Stimulated activated naive B cell treated with anti-CD40 and anti-IgM and Interleukin-4, amounts not matched to agents 10 μg/mL and 1 μg/mL and 100 μg/mL, for 72 hours (primary cell): ENCODE measurements around the gene BBS12.

Experiments
- ATAC-seq, 2 donors: fragments of 150-1000 bp; cut with Tn5 transposase; replicated peaks; 2 replicates each; pipeline ENCODE4 v1.10.0; 2021; ENCODE audit warnings: moderate library complexity in 1 of 2
- DNase-seq: peaks from one replicate; pipeline ENCODE4 v3.0.0; 2021
- H3K27ac Mint-ChIP-seq: one replicate; pipeline ENCODE4 v1.8.0; 2022; ENCODE audit warnings: mild to moderate bottlenecking, mixed read lengths
- H3K27me3 Mint-ChIP-seq, 2 donors: one replicate each; pipeline ENCODE4 v1.8.0; 2022; ENCODE audit warnings: mixed read lengths in 2 of 2
- H3K36me3 Mint-ChIP-seq, 2 donors: one replicate each; pipeline ENCODE4 v1.8.0; 2022; ENCODE audit warnings: mixed read lengths in 2 of 2, mild to moderate bottlenecking in 1 of 2
- H3K4me1 Mint-ChIP-seq, 2 donors: one replicate each; pipeline ENCODE4 v1.8.0; 2022; ENCODE audit warnings: mixed read lengths in 2 of 2, mild to moderate bottlenecking in 1 of 2
- H3K4me3 Mint-ChIP-seq, 2 donors: one replicate each; pipeline ENCODE4 v1.8.0; 2022; ENCODE audit warnings: mild to moderate bottlenecking in 2 of 2, mixed read lengths in 2 of 2, moderate library complexity in 1 of 2
- H3K9me3 Mint-ChIP-seq, 2 donors: one replicate each; pipeline ENCODE4 v1.8.0; 2022; ENCODE audit warnings: mixed read lengths in 2 of 2, mild to moderate bottlenecking in 1 of 2

Gene BBS12

DNA sequence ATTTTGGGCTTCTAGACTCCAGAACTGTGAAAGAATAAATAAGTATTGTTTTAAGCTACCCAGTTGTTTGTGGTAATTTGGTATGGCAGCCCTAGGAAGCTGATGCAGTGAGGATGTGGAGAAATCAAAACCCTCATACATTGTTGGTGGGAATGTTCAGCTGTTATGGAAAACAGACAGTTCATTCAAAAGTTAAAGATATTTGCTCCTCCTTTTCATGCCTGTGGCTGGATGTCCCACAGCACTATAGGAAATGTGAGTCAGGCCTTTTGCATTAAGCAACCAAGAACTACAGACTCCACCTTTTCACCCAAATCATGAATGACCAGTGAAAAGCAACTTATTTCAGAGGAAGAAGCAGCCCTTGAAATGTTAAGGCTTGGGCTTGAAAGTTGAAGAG is 6.7 kb downstream of the BBS12 start:
- DNase-seq (no peak), ATAC-seq (no peak)
- no peaks in the 10 kb centered on the region for H3K4me1 Mint-ChIP-seq
- peaks cover 9 to 27% of the 10 kb centered on the region in 2 donors for H3K36me3 Mint-ChIP-seq
- H3K9me3 Mint-ChIP-seq, result peaks cover 0 to 4% of the 10 kb centered on the region in 2 donors
- no peaks in the 10 kb centered on the region for H3K27me3 Mint-ChIP-seq
- no peak overlapping the region for H3K4me3 Mint-ChIP-seq
- no peak overlapping the region for H3K27ac Mint-ChIP-seq

DNA sequence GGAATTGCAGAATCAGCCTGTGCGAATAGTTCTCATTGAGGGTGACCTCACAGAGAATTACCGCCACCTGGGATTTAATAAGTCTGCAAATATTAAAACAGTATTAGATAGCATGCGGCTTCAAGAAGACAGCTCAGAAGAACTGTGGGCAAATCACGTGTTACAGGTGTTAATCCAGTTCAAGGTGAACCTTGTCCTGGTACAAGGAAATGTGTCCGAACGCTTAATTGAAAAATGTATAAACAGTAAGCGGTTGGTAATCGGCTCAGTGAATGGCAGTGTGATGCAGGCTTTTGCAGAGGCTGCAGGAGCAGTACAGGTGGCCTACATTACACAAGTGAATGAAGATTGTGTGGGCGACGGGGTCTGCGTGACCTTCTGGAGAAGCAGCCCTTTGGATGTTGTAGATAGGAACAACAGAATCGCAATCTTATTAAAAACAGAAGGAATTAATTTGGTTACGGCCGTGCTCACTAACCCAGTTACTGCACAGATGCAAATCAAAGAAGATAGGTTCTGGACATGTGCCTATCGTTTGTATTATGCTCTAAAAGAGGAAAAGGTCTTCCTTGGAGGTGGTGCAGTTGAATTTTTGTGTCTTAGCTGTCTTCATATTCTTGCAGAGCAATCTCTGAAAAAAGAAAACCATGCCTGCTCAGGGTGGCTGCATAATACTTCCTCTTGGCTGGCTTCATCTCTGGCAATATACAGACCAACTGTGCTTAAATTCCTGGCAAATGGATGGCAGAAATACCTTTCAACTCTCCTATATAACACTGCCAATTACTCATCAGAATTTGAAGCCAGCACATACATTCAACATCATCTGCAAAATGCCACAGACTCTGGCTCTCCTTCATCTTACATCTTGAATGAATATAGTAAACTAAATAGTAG is 10.7 kb downstream of the BBS12 start:
- ATAC-seq, result no peak
- H3K9me3 Mint-ChIP-seq, result no peaks in the 10 kb centered on the region
- no peak overlapping the region for H3K27ac Mint-ChIP-seq
- H3K4me3 Mint-ChIP-seq, result no peak overlapping the region
- no peak for DNase-seq
- H3K36me3 Mint-ChIP-seq, result peaks cover 2 to 14% of the 10 kb centered on the region in 2 donors
- H3K27me3 Mint-ChIP-seq, result no peaks in the 10 kb centered on the region
- H3K4me1 Mint-ChIP-seq, result no peaks in the 10 kb centered on the region

DNA sequence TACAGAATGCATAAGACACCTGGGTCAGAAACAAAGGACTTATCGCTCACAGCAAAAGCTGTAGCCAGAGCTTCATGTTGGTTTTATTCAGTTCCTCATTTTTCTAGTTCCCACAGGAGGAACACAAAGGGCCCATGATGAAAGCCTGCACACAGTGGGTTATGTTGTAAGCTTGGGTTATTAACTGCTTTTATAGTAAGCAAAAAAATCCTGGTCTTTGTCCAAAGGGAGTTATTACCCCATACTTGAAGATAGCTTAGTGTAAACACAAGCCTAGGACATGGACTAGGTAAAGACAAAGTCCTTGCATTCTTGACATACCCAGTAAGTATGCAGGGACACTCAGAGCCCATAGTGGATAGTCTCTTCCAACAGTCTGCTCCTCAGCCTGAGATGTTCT is 11.7 kb downstream of the BBS12 start:
- no peak for DNase-seq
- no peaks in the 10 kb centered on the region for H3K9me3 Mint-ChIP-seq
- H3K27me3 Mint-ChIP-seq, result no peaks in the 10 kb centered on the region
- peaks cover 2 to 14% of the 10 kb centered on the region in 2 donors for H3K36me3 Mint-ChIP-seq
- no peak overlapping the region for H3K27ac Mint-ChIP-seq
- no peak for ATAC-seq
- no peak overlapping the region for H3K4me3 Mint-ChIP-seq
- H3K4me1 Mint-ChIP-seq, result no peaks in the 10 kb centered on the region

DNA sequence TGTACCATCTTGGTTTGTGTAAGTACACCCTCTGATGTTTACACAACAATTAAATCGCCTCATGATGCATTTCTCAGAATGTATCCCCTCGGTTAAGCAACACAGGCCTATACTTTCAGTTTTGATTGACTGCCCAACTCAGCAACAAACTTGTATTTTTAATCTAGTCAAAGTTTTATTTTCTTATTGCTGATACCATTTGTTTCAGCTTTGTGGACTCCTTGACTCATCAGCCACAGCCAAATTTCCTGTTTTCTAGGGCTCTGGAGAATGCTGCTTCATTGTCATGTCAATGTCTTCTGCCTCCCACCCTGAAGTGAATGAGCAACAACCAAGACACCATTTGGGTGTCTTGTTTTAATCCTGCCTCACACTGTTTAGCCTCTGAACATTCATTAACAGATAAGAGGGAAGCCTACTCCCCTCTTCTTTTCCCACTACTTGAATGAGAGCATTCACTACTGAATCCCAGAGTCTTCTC is 14.0 kb downstream of the BBS12 start:
- no peaks in the 10 kb centered on the region for H3K4me1 Mint-ChIP-seq
- no peak overlapping the region for H3K27ac Mint-ChIP-seq
- no peak for DNase-seq
- H3K27me3 Mint-ChIP-seq, result peaks cover 12 to 17% of the 10 kb centered on the region in 2 donors
- peaks cover 2 to 14% of the 10 kb centered on the region in 2 donors for H3K36me3 Mint-ChIP-seq
- no peak overlapping the region for H3K4me3 Mint-ChIP-seq
- no peak for ATAC-seq
- no peaks in the 10 kb centered on the region for H3K9me3 Mint-ChIP-seq

DNA sequence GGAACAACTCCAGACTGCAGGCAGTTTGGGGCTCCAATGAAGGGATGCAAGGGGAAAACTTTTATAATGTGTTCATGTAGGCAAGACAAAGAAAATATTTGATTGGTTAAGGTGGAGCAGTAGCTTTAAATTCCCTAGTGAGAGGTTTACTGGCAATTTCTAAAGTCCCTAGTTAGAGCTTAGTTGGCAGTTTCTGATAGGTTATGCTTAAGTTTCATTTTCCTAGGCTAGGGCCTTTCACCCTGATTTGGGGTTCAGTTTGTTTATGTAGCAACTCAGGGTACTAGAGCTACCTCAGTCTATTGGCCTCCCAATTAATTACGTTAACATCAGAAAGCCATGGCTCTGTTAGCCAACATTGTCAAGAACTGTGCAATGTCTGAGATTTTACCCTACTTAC is 14.6 kb downstream of the BBS12 start:
- Mint-ChIP-seq H3K27ac (no peak overlapping the region), H3K4me3 (no peak overlapping the region), H3K27me3 (peaks cover 16 to 23% of the 10 kb centered on the region in 2 donors)

DNA sequence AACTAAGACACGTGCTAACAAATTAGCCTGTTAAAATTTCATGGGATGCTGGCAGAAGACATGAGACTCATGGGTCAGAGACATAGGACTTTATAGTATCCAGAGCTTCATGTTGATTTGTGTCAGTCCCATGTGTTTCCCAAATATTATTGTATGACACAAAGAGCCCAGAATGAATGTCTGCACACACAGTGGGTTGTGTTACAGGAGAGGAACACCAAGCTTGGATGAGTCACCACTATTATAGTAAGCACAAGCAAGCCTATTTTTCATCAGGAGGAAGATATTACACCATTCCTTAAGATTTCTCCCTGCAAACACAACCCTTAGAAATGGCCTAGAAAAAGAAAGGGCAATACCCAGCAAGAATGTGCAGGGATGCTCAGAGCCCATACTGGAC is 15.4 kb downstream of the BBS12 start:
- no peak for DNase-seq
- peaks cover 16 to 31% of the 10 kb centered on the region in 2 donors for H3K27me3 Mint-ChIP-seq
- H3K4me3 Mint-ChIP-seq, result no peak overlapping the region
- ATAC-seq, result no peak
- peaks cover 0 to 6% of the 10 kb centered on the region in 2 donors for H3K36me3 Mint-ChIP-seq
- no peak overlapping the region for H3K27ac Mint-ChIP-seq
- H3K9me3 Mint-ChIP-seq, result no peaks in the 10 kb centered on the region
- H3K4me1 Mint-ChIP-seq, result no peaks in the 10 kb centered on the region

More for the DNA sequence above, 14.6 kb downstream of the BBS12 start:
- Mint-ChIP-seq H3K9me3 (no peaks in the 10 kb centered on the region), H3K36me3 (peaks cover 2 to 14% of the 10 kb centered on the region in 2 donors), H3K4me1 (no peaks in the 10 kb centered on the region)
- DNase-seq (no peak), ATAC-seq (no peak)

DNA sequence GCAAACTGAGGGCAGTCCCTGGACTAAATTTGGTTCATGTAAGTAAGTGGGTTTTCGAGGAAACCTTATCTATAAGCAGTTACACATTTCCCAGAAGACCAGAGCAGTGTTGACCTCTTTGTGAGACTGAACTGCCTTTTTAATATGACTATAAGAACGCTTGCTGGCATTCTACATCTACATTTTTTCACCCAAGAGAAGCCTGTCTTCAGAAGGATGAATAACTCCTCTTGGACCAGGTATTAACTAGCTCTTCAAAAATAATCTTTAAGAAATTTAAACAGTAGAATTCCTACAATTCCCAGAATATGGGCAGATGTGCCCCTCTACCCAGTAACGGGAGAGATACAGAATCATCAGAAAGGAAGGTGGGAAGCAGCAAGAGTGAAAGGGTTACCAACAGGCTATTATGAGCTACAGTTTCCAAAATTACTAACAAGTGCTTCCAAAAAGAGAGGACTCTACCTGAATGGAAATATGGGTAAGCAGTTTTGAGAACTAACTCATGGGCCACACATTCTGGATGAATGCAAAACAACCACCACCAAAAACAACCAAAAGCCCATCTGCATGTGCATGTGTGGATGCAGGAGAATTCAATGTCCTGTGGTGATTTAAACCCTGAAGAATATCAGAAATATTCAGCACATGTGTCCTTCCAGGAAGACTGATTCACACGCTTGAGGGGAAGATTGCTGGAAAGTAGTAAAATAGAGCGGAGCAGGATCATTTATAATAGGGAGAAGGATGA is 17.4 kb downstream of the BBS12 start:
- H3K4me1 Mint-ChIP-seq, result no peaks in the 10 kb centered on the region
- H3K27me3 Mint-ChIP-seq, result peaks cover 16 to 31% of the 10 kb centered on the region in 2 donors
- H3K36me3 Mint-ChIP-seq, result no peaks in the 10 kb centered on the region

DNA sequence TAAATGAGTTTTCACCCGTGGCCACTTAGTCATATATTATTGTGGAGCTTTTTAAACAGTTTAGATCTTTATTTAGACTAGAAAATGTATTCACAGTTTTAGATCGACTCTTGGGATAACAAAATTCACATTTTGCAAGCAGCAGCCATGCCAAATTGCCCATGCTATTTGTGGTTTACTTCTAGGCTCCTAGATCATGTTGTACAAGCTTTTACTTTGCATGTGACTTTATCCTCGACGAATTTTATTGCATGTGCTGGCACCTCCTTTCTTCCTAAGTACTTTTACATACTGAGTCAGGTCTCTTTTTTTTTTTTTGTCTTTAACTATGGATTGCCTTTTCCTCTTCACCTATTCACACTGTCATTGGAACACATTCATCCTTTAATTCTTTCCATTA is 23.2 kb downstream of the BBS12 start:
- ATAC-seq (no peak), DNase-seq (no peak)
- H3K27me3 Mint-ChIP-seq, result peaks cover 17 to 28% of the 10 kb centered on the region in 2 donors

More for the DNA sequence above, 17.4 kb downstream of the BBS12 start:
- no peaks in the 10 kb centered on the region for H3K9me3 Mint-ChIP-seq
- no peak for ATAC-seq
- H3K27ac Mint-ChIP-seq, result no peak overlapping the region
- DNase-seq, result no peak
- no peak overlapping the region for H3K4me3 Mint-ChIP-seq

DNA sequence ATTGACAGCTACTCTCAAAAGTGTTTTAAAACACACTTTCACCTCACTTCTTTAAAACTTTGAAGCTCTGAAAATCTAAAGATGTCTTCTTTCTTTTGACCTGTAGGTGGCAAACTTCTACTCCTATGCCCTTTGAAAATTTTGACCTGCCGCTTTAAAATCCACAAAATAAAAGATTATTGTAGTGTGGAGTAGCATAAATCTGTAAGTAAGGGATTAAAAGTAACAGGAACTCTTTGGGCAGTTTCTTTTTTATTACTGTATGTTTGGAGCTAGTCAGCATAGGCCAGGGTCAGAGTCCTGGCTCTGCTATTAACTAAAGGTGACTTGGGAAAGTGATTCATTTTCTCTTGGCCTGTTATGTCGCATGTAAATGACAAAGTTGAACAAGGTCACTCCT is 25.5 kb downstream of the BBS12 start:
- H3K9me3 Mint-ChIP-seq, result no peaks in the 10 kb centered on the region
- peaks cover 5 to 6% of the 10 kb centered on the region in 2 donors for H3K27me3 Mint-ChIP-seq
- peaks cover 12 to 30% of the 10 kb centered on the region in 2 donors for H3K4me1 Mint-ChIP-seq
- H3K4me3 Mint-ChIP-seq, result no peak overlapping the region
- H3K36me3 Mint-ChIP-seq, result no peaks in the 10 kb centered on the region
- ATAC-seq (no peak), DNase-seq (no peak)
- H3K27ac Mint-ChIP-seq, result no peak overlapping the region

More for the DNA sequence above, 23.2 kb downstream of the BBS12 start:
- no peak overlapping the region for H3K27ac Mint-ChIP-seq
- peaks cover 3 to 13% of the 10 kb centered on the region in 2 donors for H3K4me1 Mint-ChIP-seq
- no peaks in the 10 kb centered on the region for H3K9me3 Mint-ChIP-seq
- no peaks in the 10 kb centered on the region for H3K36me3 Mint-ChIP-seq
- H3K4me3 Mint-ChIP-seq, result no peak overlapping the region

DNA sequence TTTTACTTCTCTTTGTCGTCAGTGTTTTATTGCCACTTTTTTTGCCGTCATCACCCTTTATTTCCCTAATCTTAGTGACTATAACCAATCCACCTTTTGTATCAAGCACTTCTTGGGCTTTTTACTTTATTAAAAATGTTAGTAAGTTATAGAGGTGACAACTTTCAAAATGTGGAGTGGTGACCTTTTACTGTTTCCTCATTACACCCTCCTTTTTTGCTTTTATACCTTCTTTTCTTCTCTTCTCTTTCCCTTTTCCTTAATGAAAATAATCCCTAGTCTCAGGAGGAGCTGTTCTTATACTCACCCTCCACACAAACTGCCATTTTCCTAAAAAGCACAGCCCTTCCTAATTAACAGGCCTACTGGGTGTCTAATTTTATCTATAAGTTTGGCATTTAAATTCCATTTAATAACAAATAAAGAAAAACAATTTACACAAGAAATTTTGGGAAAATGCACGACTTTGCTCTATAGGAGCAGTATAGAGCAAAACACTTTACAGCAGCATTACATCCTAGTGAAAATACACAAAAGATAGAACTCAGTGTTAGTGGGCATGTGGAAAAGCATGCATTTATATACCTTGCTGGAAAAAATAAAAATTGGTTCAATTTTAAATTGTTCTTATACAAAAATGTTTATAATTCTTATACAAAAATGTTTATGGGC is 27.3 kb downstream of the BBS12 start:
- H3K27ac Mint-ChIP-seq, result no peak overlapping the region
- H3K36me3 Mint-ChIP-seq, result no peaks in the 10 kb centered on the region
- no peaks in the 10 kb centered on the region for H3K9me3 Mint-ChIP-seq
- no peak for DNase-seq
- H3K4me3 Mint-ChIP-seq, result no peak overlapping the region
- H3K27me3 Mint-ChIP-seq, result peaks cover 5 to 6% of the 10 kb centered on the region in 2 donors
- ATAC-seq, result no peak
- peaks cover 16 to 38% of the 10 kb centered on the region in 2 donors for H3K4me1 Mint-ChIP-seq

DNA sequence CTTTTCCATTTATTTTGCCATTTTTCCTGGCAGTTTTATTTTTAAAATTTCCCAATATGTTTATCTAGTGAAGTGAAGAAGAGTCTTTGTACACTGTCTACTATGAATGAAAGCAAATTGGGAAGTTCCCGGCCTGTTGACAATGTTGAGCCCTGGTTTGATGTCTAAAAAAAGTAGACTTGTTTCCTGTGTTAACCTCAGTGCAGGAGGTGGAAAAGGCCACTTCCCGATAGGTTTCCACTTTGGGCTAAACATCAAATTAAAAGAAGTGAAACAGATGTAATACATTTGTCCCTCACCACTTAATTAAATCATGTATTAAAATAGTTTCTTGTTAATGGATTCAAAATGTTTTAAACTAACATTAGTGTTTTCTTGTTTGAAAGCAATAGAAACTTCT is 30.0 kb downstream of the BBS12 start:
- peak; percentile 1 for DNase-seq
- Mint-ChIP-seq H3K27ac (peak overlapping the region; percentile 20), H3K27me3 (peaks cover 0 to 10% of the 10 kb centered on the region in 2 donors), H3K4me1 (peaks cover 17 to 42% of the 10 kb centered on the region in 2 donors), H3K9me3 (no peaks in the 10 kb centered on the region), H3K4me3 (no peak overlapping the region), H3K36me3 (no peaks in the 10 kb centered on the region)
- peak; percentile 51 to 75 for ATAC-seq

DNA sequence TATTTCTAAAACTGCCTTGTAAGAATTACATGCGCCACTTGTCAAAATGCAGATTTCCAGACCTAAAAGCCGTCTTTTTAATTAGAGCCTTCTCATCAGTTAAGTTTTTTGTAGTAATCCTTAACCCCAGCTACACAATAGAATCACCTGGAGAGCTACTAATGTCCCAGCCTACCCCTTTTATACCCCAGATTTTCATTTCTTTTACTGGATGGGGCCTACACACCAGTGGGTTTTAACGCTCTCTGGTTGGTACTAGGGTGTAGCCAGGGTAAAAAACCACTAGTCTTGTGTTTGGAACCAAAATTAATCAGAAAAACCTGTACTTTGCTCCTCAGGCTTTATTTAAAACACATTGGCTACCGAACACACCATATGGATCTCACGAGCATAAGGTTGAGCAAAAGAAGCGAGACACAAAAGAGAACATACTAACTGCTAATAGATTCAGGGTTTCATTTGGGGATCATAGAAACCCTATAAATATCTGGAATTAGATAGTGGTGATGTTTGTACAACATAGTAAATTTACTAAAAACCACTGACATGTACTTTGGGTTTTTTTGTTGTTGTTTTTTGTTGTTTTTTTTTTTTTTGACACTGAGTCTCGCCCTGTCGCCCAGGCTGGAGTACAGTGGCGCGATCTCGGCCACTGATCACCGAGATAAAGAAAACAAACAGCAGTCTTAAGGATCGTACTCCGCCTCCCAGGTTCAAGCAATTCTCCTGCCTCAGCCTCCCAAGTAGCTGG is 30.6 kb downstream of the BBS12 start:
- Mint-ChIP-seq H3K4me3 (no peak overlapping the region), H3K27ac (peak overlapping the region; percentile 20), H3K9me3 (no peaks in the 10 kb centered on the region), H3K27me3 (peaks cover 0 to 4% of the 10 kb centered on the region in 2 donors), H3K4me1 (peaks cover 17 to 39% of the 10 kb centered on the region in 2 donors), H3K36me3 (no peaks in the 10 kb centered on the region)
- DNase-seq (no peak), ATAC-seq (no peak)

DNA sequence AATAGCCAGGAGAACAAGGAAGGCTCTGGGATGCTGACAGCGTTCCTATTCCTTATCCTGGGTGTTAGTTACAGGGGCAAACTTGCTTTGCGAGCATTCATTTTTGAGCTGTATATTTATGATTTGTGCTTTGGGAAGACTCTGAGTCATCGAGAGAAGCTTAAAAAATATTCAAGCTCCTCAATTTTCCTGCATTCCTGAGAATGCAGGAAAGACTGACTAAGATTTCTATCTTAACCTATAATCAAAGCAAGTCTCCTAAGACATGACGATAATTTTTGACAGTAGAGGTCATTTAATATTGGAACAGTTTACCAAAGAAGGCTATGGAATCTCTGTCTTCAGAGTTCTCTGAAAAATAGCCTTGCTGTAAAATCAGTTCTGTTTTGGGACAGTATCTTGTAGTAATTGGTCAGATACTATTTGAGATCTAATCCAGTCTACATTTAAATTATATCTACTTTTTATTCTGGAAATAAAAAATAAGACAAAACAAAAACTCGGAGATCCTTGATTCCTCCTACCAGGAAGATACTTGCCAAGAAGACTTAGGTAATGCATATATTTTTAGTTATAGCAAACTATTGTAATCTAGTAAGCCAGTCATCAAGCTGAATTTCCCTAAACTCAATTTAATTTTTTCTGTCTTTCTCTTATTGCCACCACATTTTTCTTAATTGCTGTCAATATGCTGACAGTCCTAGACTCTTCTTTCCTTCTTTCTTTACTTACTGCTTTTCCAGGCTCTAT is 31.7 kb downstream of the BBS12 start:
- Mint-ChIP-seq H3K27me3 (peaks cover 0 to 4% of the 10 kb centered on the region in 2 donors), H3K9me3 (no peaks in the 10 kb centered on the region), H3K4me1 (peaks cover 17 to 36% of the 10 kb centered on the region in 2 donors), H3K36me3 (no peaks in the 10 kb centered on the region), H3K4me3 (no peak overlapping the region), H3K27ac (no peak overlapping the region)
- ATAC-seq, result no peak
- DNase-seq, result no peak
